ENCODE results near the gene AGAP1.

- TF ChIP-seq CTCF (IDR thresholded peaks at IDR 0.05): no peak
- peak in 1 of 2 donors; percentile 2 for TF ChIP-seq POLR2A (IDR thresholded peaks at IDR 0.05)
Measured at GRCh38 chr2:235496239-235496621, 2.4 kb downstream of the AGAP1 start.
